NCI-H748 (cell line): Measurements from ENCODE around the gene SUPT3H.

Experiments used
- DNase-seq: peaks from one replicate; lab custom pipeline; 2025; ENCODE audit not compliant: unreplicated experiment; lab: John Stamatoyannopoulos, UW

Gene SUPT3H

GRCh38 chr6:45021676-45022075 lies 356.1 kb downstream of the SUPT3H start:
- DNase-seq = no peak

GRCh38 chr6:45012687-45013086 lies 365.0 kb downstream of the SUPT3H start:
- DNase-seq = no peak

- no peak for DNase-seq
Observed at GRCh38 chr6:45009576-45009975, 368.2 kb downstream of the SUPT3H start.

DNA sequence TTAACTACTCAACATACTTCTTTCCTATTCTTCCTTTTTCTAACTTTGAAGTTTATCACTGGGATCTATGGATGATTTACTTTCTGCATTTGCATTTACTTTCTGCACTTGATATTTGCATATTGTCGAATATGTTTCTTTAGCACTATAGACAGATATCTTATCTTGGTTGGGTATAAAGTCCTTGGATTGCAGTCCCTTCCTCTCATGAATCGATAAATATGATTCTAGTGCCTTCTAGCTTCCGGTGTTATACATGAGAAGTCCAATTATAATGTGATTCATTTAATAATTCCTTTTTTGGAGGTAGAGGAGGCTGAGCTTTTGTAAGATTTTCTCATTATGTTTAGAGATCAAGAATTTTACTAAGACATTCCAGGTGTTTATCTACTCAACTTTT lies 370.8 kb downstream of the SUPT3H start:
- DNase-seq = no peak

DNA sequence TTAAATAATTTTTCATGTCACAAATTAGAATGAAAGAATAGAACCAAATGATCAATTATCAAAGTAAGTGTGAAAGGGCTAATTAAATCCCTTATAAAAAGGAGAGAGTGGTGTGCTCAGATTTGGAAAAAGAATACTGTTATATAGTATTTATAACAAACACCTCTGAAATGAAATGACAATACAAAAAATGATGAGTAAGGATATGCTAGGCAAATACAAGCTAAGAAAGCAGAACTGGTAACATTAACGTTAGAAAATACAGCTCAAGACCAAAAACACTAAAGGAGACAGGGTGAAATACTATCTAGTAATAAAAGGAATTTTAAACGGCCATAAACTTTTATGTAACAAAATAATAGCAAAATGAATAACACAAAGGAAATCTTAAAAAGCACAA lies 373.8 kb downstream of the SUPT3H start:
- no peak for DNase-seq

- DNase-seq = no peak
Observed at GRCh38 chr6:45003387-45003786, 374.3 kb downstream of the SUPT3H start.

- DNase-seq = no peak
Observed at GRCh38 chr6:45002390-45003105, 375.2 kb downstream of the SUPT3H start.

DNA sequence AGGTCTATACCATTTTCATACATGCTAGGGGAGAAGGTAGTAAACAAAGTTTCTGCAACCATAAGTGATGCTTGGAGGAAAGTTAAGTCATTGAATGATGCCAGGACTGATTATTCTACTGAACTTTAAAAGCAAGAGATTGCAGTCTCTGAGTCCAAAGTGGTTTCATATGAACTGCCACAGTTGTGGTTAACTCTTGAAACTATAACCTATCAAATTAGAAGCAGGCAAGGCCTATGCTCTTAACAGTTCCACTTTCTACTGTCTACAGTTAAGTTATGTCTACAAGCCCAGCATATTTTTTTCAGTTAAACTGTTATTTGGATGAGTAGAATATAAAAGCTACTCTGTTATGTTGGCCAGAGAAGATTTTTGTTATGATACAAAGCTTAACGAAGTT lies 376.1 kb downstream of the SUPT3H start:
- DNase-seq = no peak

GRCh38 chr6:45000833-45001232 lies 376.9 kb downstream of the SUPT3H start:
- no peak for DNase-seq

GRCh38 chr6:44999066-44999465 lies 378.7 kb downstream of the SUPT3H start:
- DNase-seq = no peak

DNA sequence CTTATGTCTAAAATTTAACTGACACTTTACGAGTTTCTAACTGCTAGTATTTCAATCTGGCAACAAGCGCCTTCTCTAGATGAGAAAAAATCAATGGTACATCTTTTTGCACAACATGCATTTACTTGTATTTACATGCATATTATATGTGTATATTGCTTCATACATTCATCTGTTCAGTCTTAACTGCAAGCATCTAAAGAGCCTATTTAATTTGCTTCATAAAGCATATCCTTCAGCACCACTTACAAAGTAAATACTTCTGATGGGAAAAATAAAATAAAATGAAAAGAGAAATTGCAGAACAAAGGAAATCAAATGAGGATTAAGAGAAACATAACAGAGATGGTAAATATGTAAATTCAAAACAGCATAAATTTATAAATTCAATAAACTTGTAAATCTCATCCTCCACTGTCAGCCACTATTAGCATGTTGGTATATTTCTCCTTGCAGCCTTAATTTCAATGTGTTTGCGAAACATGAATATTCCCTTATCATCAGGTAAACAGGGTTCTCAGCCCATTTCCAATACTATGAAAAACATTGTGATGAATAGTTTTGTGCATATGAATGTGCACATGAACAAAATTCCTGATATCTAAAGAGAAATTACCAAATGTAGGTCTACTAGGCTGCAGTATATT lies 382.1 kb downstream of the SUPT3H start:
- DNase-seq = no peak

- DNase-seq = no peak
Observed at GRCh38 chr6:44989391-44989790, 388.3 kb downstream of the SUPT3H start.

DNA sequence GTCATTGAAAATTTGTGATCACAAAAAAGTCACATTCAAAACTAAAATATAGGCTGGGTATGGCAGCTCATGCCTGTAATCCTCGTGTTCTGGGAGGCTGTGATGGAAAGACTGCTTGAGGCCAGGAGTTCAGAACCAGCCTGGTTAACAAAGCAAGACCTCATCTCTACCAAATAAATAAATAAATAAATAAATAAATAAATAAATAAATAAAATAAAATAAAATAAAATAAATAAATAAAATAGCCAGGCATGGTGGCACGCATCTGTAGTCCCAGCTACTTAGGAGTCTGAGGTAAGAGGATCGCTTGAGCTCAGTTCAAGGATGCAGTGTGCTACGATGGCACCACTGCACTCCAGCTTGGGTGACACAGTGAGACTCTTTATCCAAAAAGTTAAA lies 392.7 kb downstream of the SUPT3H start:
- DNase-seq = no peak

DNA sequence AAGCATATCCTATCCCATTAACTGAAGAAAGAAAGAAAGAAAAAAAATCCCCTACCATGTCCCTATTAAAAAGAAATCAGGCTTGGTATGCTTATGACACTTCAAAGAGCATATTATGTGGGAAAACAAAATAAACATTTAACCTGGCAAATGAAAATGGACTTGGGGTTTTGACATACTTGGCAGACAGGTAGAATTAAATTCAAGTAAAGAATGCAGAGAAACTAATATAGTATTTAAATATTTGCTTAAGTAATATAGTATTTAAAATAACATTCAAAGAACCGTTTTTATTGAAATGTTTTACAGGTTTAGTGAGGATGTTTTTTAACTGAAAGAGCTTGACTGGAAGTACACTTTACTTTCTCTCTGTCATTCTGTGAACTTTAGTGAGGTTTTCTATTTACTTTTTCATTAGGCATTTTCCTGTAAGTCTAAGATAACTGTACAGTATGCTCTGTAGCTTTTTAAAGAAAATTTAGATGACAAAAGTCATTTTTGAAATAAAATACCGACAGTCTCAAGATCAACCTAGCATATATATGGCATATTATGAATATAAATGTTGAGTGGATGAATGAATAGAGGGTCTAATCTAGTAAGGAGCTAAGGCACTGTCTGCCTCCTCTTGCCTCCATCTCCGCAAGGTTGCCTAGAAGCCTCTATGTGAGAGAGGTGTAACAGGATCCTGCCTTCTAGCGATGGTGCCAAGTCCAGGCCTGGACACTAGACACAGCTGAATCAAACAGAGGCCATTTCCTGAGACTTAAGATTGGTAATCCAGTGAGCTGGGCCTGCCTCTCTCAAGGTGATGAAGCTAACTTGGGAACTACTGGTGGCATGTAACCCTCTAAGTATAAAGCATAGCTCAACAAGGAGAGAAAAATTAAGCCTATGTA lies 394.0 kb downstream of the SUPT3H start:
- DNase-seq = no peak

DNA sequence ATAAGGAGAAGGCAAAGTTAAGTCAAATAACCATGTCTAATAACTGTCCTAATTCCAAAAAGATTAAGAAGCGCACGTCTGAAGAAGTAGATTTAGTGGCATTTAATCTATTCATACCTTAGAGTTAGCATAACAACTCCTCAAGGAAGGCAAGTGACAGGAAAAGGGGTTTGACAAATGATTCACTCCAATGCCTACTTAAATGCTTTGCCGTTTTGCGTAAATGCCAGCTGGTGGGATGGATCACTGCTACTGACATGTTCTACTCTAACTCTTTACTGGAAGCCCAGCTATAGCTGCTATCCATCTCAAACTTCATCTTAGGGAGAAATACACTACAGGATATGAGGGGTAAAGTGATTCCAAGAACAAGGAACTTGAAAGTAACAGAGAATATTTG lies 396.9 kb downstream of the SUPT3H start:
- DNase-seq = no peak

- no peak for DNase-seq
Observed at GRCh38 chr6:44976677-44977641, 400.8 kb downstream of the SUPT3H start.

GRCh38 chr6:44974511-44974910 lies 403.2 kb downstream of the SUPT3H start:
- no peak for DNase-seq

- DNase-seq = no peak
Observed at GRCh38 chr6:44972709-44973108, 405.0 kb downstream of the SUPT3H start.

DNA sequence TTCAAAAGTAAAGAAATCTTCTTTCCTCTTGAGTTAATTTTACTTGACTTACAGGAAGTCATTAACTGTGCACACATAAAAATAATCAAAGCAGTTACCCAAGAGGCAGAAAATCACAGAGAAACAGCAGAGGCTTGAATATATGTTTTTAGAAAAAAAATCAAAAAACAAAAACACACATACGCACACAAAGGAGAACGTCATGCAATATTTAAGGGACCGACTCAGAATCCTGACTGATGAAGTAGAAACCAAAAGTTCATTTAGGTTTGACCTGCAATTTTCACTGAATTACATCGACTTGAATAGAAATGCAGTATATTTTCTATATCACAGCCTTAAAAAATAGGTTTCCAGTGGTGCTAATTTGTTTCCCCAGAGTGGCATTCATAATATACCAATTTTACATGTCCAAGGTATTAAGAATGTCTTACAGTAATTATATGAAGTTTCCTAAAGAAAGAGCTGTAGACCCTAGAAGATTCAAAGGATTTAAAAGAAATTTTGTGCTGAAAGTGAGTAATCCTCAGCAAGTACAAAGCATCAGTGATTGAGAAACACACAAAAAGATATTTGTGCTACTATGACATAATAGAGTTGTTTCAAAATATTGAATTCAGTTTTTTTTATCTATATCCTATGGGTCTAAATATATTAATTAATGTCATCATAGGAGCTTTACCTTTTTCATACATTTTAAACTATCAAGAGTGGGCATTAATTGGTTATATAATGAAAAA lies 408.1 kb downstream of the SUPT3H start:
- DNase-seq = no peak

DNA sequence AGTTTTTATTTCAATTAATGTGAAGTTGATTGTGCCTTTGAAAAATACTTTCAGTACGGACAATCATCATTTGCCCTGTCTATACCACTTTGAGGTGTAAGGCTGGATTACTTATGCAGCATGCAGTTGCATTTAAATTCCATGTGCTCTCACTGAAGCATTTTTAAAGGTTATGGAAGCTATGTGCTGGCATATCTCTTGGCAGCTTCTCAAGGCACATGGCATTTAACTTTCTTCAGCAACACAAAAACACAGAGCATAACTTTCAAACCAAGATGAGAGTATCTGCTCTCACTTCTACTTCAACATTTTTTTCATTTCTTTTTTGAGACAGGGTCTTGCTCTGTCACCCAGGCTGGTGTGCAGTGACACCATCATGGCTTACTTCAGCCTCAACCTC lies 410.3 kb downstream of the SUPT3H start:
- no peak for DNase-seq
